ENCODE results near the gene LSM2.

Gene LSM2

DNA sequence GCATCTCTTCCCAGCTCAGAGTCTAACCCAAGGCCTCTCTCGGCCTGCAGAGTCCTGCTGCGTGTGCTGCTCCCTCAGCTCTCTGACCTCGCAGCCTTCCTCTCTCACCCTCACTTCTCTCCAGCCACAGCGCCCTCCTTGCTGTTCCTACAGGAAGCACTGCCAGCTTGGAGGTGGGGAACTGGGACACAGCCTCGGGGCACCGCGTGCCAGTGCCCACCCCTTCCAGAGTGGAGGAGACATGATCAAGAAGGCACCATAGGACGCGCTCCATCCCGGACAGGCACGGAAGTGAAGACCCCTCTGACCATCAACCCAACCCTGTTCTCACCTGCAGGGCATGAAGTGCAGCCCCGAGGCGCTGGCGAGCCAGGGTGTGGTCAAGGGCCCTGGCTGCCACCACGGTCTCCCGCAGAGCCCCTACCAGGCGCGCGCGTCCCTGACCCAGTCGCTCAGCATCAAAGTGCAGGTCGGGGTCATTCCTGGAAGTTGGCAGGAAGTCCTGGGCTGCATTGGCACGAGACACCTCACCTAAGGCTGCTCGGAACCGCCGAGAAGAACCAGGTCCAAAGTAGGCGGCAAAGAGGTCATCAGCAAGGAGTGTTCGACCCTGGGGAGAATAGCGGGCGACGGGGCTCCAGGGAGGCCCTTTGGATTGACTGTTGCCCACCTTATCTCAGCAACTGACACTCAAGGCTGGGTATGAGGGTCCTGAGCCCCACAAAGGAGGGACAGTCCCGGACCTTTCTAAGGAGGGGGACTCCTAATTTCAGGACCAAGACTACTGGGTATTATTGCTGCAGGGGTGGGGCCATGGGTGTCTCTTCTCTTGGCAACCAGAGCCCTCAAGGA lies 30.9 kb downstream of the LSM2 start:
- no peak for DNase-seq

DNA sequence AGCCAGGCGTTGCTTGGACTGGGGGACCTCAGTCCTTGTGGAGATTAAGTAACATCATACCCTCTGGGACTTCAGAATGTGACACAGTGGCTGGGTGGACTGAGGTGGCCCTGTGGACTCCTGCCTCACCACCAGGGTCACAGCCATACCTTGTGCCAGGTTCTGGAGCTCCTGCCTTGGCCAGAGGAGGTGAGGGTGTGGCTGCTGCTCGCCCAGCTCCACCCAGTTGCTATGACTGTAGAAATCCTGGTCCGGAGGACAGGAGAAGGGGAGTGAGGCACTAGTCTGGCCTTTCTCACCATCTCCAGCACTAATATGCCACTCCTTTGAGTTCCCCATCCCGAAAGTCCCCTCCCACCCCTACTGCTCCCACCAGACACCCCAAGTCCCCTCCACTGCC lies 31.6 kb downstream of the LSM2 start:
- DNase-seq = no peak

DNA sequence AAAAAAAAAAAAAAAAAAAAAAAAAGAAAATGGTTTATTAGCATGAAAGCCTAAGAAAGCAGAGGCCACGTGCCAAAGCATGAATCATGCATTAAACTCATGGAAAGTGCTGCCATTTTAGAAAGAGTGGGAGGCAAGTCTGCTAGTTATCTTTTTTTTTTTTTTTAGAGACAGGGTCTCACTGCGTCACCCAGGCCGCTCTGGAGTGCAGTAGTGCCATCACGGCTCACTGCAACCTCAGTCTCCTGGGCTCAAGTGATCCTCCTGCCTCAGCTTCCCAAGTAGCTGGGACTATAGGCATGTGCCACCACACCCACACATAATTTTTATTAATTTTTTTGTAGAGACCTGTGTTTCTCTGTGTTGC lies 34.8 kb downstream of the LSM2 start:
- DNase-seq = no peak

DNA sequence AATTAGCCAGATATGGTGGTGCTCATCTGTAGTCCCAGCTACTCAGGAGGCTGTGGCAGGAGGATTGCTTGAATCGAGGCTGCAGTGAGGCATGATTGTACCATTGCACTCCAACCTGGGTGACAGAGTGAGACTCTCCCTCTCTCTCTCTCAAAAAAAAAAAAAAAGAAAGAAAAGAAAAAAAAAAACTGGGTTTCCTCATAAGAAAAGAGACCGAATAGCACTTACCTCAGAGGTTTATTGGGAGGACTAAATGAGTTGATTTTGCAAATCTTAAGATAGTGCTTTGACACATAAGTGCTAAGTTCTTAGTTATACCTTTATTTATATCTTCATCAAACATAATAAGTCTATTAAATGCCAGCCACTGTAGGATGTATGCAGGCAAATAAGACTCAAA lies 35.9 kb downstream of the LSM2 start:
- no peak for DNase-seq

DNA sequence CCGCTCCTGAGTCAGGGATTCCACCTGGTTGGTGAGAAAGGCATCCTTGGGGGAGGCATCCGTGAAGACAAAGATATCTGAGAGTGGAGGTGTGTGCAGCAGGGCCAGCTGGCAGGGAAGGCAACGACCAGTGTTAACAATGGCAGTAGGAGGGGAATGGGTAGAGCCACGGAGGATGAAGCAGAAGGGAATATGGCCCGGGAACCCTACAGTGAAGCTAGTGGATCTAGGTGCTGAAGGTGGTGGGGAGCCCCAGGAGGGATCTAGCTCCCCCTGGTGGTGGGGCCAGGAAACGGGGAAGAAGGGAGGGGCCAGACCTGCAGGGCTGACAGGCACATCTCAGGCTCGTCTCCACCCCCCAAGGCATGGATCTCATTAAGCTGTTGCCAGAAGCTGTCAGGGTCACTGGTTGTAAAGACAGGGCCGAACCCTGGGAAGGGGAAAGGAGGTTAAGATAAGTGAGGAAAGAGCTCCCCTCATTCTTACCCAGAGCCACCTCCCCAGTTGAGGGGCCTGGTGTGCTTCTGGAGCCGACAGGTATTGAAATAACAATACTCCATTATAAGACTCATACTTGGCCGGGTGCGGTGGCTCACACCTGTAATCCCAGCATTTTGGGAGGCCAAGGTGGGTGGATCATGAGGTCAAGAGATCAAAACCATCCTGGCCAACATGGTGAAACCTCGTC lies 36.9 kb downstream of the LSM2 start:
- DNase-seq = peak; percentile 23 to 34

DNA sequence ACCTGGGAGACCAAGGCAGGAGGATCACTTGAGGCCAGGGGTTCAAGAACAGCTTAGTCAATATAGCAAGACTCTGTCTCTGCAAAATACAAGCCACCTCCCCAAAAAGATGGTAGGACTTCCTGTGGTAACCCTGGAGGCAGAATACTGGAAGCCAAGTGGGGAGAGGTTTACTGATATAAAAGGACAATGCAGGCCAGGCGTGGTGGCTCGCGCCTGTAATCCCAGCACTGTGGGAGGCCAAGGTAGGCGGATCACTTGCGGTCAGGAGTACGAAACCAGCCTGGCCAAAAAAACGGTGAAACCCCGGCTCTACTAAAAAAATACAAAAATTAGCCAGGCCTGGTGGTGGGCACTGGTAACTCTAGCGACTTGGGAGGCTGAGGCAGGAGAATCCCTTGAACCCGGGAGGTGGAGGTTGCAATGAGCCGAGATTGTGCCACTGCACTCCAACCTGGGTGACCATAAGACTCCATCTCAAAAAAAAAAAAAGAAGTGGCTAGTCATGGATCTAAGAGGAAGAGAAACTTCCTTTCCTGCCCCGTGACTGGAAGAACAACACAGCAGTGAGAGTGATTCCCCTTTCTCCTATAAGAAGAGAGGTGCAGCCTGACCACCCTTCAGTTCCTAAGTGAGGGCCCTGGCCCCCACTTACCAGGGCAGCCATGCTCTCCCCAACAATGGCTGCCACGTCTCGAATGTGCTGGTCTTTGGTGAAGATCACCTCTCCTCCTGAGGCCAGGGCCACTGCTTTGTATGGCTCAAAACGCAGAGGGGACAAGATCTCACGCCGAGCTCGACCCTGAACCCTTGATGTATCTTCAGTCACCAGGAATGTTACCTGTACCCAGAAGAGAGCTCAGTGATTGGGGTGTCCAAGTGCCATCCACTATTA lies 38.2 kb downstream of the LSM2 start:
- no peak for DNase-seq

DNA sequence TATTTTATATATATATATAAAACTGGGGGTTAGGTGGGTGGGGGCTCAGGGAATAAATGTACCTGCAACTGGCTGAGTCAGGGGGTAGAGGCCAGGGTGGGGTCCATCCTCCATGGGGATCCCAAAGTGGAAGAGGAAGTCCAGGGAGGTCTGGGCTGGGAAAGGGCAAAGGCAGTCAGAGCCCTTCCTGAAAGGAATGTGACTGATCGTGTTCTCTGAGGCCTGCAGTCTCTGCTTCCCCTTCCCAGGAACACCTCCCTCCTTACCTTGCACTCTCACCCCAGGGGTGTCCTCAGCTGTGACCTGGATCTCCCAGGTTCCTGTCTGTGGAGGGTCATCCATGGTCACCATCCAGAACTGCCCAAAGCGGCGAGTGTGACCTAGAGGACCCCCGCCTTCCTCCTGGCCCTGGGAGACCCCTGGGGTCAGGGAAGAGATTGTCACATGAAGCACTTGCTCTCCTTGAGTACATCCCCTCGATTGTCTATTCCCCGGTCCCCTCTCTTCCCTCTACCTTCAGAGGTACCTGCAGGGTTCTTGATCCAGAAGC lies 39.6 kb downstream of the LSM2 start:
- DNase-seq = no peak

DNA sequence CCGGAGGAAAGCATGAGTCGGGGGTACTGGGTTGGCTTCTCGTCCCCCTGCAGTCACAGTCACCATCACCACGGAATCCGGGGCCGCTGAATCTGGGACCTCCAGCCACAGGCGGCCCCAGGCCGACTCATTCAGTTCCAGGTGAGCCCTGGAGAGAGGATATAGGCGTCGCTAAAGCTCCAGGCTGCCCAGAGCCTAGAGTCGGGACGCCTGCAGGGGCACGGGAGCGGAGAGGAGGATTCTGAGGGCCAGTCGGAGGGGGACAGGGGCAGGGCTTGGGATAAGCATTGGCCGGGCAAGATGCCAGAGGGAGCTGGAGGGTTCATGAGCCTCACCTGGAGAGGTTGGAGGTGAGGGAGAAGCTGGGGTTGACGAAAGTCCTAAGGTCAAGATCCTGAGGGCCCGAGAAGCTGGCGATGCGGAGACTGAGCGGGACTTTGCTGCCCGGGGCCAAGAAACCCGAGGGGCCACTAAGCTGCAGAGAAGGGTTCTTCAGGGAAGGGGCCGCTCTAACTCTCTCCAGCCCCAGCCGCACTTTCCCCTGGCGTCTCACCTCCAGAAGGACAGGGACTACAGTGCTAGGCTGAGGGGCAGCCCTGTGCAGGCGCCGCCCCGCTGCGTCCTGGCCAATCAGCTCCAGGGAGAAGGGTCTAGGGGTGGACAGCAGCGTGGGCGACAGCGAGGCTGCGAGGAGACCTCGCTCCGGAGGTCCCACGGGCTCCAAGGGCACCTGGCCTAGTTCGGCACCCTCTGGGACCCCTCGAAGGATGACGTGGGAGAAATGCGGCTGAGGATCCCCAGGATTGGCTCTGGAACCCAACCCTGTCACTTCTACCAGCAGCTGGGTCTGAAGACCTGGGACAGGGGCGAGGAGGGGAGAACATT lies 40.6 kb downstream of the LSM2 start:
- DNase-seq = no peak

DNA sequence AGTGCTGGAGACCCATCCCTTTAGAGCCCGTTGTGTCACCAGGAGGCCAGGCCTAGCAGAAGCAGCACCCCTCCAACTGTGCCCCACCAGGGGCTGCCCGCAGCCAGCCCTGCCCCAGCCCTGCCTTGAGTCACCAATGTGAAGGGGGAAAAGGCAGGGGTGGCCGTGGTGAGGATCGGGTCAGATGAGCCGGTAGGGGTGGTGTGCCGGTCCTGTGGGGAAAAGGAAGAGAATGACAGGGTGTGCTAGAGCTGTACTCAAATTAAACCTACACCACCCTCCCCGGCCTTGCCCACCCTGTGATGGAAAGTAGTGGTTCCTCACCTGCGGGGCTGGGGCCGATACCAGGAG lies 41.2 kb downstream of the LSM2 start:
- no peak for DNase-seq

DNA sequence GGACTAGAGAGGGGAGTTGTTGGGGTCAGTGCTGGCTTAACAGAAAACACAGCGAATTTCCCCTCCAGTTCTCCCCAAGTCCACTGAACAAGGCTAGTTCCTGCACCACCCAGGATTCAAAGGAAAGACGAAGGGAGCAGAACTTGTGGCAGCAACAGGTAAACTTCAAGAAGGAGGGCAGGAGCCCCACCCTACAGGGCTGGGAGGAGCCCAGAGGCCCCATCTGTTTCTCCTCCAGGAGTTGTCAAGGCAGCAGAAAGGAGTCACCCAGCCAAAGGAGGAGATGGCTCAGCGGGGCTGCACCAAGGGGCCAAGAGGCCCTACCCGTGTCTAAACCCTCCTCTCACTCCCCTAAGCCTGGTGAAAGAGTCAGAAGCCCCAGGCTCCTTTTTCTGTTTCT lies 42.6 kb downstream of the LSM2 start:
- no peak for DNase-seq

DNA sequence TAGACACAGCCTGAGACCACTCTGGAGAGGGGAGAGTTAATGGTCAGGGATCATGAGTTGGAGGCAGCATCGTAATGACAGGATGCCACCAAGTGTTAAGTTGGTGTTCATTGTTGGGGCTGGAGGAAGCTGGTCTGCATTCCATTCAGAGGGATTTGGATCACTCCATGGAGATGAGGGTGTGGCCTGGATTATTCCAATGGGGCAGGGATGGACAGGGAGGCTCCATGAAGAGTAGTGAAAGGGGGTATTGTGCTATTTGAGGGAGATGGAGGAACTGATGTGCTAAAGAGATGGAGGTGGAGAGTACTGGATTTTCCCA lies 43.2 kb downstream of the LSM2 start:
- DNase-seq = no peak

DNA sequence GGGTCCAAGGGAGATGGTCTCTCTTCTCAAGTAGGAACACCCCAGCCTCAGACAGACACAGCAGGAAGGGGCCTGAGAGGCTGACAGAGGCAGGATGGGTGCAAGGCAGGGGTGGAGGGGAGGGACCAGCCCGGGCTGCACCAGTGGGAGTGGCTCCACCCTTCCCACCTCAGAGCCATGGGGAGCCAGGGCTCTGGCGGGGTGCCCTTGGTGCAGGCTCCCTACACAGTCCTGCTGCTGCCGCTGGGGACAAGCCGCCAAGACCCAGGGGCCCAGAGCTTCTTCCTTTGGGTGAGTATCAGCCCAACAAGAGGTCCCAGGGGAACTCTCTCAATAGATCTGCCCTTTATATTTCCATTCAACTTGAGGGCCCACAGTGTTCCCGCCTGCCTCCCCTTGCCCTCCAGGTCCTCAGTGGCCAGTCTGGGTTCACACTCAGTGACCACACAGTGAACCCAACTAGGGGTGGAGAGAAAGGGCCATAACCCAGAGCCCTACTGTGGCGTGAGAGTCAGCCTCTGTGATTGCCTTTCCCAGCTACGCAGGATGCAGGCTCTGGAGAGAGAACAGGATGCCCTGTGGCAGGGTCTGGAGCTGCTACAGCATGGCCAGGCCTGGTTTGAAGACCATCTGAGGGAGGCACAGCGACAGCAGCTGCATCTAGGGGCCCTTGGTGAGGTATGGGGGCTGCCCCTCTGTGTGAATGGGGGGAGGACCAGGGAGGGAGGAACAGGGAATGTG lies 43.7 kb downstream of the LSM2 start:
- no peak for DNase-seq

DNA sequence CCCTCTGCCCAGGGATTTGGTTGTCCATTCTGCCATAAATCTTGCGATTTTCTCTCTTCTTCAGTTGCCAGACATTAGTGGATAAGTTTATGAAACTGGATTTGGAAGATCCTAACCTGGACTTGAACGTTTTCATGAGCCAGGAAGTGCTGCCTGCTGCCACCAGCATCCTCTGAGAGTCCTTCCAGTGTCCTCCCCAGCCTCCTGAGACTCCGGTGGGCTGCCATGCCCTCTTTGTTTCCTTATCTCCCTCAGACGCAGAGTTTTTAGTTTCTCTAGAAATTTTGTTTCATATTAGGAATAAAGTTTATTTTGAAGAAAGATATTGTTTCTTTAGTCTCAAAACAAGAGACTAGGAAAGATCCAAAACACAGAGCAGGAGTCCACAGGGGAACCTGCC lies 44.4 kb downstream of the LSM2 start, which contains the start of gene SAPCD1:
TSS of gene SAPCD1 (plus strand) at position 301 of the 400 bp plus-strand sequence. CDS start 399 bp downstream, outside the sequence.
- no peak for DNase-seq

DNA sequence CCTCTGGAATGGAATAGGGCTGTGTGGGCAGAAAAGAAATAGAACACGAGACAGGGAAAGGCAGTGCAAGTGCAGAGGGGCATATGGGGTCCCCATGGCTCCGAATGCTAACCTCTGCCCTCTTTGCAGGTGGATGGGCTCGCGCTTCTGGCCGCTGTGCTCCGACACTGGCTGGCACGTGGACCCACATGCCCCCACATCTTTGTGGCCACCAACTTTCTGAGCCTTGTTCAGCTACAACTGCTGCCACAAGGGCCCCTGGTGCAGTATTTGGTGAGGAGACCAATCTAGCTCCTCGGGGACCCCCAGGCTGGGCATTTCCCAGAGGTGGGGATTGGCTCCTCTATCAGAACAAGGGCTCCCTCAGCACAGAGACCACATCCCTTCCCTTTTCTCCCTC lies 45.4 kb downstream of the LSM2 start:
- DNase-seq = no peak

DNA sequence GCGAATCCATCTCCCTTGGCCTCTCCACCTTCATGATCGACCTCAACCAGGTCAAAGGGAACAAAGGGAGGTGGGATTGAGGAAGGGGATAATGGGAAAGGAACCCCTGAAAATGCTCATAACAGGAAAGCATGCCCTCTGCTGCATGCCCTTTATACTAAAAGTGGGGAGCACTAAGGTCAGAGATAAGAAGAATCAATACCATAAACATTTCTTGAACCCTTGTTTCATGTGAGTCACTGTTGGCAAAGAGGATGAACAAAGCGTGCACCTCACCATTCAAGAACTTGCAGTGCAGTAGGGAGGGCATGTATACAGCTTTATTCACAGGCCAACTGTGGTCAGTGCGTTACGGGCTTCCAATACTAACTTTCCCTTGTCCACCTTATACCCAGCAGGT lies 46.0 kb downstream of the LSM2 start:
- DNase-seq = no peak

DNA sequence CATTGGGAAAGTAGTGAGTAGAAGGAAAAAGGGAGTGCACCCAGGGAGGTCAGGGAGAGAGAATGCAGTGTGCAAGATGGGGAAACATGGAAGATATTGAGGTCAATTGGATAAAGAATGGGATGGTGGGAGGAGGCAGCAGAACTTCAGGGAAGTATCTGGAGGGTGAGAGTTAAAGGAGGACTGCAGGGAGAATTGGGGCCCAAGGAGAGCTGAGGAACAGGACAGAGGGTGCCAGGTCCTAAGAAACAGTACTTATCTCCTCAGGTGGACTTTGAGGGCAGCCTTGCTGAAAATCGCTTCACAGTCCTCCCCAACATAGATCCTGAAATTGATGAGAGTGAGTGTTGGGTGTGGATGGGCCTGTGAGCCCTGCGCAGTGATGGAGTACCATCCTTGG lies 48.5 kb downstream of the LSM2 start:
- DNase-seq = no peak

DNA sequence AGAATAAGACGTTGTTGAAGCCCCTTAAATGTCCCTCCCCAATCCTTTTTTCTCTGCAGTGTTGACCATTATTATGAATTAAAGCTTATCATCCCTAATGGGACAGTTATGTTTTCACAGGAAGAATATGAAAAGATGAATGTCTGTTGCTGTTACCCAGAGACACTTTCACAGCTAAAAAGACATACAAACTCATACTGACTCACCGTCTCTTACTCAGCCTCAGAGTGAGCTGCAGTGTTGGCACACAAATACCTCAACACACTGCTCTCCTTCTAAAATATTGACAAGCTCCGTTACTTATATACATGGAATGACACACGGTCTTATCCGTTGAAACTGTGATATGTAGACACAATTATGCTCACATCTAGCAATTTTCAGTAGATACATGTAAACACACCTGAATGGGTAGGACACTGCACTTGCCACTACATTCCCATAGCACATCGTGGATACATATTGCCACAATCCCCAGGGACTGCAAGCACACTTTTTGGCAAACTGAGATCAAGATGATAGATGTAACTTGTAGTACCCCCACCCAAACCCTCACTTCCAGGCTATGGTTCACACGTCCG lies 53.9 kb downstream of the LSM2 start:
- DNase-seq = no peak

DNA sequence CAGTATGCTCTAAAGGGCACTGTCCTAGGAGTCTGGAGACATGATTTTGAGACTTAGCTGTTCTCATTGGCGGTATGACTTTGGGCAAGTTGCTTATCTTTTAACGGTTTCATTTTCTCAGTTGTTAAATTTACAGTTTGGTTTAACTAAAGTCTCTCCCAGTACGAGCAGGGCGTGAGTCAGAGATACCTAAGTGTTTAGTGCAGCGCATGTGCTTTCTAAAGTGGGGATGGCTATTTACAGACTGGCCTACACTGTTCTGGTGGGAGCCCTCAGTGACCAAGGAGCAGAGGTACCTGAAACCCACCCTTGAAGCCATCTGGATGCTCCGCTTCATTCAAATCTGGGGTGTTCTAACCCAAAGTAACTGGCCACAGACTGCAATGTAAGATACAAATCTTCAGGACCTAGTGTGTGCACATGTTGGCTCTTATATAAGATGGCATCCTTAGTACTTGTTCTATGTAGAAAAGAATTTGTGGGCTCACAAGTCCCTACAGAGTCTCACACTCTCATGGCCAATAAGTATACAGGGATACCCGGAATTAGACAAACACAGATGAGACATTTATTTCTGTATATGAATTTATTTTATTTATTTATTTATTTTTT lies 56.2 kb downstream of the LSM2 start:
- no peak for DNase-seq

DNA sequence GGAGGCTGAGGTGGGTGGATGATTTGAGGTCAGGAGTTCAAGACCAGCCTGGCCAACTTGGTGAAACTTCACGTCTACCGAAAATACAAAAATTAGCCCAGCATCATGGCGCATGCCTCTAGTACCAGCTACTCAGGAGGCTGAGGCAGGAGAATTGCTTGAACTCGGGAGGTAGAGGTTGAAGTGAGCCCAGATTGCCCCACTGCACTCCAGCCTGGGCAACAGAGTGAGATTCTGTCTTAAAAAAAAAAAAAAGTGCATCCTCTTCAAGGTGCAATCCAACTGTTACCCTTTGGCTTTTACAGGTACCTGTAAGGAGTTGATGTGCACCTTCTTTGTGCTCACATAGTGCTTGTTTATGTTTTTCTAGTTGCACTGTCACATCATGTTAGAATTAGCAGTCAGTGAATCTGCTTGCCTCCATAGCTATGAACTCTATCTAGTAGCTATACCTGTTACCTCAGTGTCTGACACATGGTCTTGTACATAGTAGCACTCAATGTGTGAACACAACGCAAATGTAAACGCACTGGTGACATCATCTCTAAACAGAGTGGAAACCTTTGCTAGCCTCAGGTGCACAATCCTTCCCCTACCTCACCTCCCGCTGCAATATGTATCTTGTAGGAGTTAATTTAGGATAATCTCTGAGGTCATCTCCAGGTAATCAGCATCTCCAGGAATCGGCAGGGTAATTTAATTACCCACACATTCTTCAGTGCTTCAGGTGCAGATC lies 57.3 kb downstream of the LSM2 start:
- no peak for DNase-seq
